GM12872 (cell line): Measurements from ENCODE around the gene GALNT9.

Source experiments
- TF ChIP-seq, protein P1 (sequence below): IDR thresholded peaks from 3 replicates; pipeline ENCODE4 v1.5.1; 2011; ENCODE audit warnings: low read depth, mild to moderate bottlenecking, low read length, moderate library complexity; ENCODE audit not compliant: insufficient read depth

GALNT9 gene

DNA sequence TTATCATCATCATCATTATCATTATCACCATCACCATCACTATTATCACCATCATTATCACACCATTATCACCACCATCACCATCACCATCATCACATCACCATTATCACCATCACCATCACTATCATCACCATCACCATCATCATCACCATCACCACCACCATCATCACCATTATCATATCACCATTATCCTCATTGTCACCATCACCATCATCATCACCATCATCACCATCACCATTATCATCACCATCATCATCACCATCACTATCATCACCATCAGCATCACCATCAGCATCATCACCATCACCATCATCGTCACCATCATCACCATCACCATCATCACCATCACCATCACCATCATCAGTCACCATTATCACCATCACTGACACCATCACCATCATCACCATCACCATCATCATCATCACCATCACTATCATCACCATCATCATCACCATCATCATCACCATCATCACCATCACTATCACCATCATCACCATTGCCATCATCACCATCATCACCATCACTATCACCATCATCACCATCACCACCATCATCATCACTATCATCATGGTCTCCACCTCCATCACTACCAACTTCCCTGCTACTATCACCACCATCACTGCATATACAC, 20.2 kb upstream of the GALNT9 start:
- TF ChIP-seq, protein P1, sequence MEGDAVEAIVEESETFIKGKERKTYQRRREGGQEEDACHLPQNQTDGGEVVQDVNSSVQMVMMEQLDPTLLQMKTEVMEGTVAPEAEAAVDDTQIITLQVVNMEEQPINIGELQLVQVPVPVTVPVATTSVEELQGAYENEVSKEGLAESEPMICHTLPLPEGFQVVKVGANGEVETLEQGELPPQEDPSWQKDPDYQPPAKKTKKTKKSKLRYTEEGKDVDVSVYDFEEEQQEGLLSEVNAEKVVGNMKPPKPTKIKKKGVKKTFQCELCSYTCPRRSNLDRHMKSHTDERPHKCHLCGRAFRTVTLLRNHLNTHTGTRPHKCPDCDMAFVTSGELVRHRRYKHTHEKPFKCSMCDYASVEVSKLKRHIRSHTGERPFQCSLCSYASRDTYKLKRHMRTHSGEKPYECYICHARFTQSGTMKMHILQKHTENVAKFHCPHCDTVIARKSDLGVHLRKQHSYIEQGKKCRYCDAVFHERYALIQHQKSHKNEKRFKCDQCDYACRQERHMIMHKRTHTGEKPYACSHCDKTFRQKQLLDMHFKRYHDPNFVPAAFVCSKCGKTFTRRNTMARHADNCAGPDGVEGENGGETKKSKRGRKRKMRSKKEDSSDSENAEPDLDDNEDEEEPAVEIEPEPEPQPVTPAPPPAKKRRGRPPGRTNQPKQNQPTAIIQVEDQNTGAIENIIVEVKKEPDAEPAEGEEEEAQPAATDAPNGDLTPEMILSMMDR, result no peak

DNA sequence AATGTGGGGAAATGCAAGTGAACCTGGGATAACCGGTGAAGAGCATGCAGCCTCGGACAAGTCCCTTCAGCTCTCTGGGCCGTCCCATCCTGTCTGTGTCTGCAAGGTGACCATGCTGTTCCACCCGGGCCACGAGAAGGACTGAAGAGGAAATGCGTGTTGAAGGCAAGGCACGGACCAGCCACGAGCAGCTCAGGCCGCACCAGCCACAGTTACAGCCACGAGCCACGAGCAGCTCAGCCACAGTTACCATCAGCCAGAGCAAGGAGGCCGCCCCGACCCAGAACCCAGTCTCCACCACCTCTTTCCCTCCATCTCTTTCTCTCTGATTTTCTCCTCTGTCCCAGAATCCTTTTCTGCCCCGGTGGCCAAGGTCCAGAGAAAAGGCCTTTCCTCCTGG, 18.8 kb upstream of the GALNT9 start:
- TF ChIP-seq, protein P1, result no peak

DNA sequence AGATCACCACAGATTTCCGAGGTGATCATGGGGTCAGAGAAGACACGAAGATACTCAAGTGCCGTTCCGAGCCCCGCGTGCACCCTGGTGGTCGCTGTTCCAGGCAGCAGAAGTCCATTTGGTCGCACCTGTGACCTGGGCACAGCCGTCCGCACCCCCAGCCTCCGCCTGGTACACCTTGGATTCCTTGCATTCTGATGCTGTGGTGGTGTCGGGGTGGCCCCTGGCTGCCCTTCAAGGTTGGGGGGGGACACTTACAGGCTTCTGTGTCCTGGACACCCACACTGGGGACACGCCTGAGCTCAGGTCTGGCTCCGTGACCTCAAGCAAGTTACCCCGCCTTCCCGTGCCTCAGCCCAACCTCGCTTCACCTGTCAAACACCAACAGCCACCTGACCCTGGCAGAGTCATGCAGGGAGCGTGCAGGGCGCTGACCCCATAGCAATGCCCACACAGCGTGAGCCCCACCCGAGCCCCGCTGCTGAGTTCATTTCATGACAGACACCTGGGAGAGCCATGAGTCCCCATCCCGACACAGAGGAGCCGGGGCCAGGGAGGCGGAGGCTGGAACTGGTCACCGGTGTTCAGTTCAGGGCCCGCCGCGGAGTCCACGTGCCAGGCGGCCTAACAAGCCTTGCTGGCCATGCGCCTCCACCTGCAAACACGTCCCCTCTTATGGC, 17.9 kb upstream of the GALNT9 start:
- TF ChIP-seq, protein P1, result no peak

DNA sequence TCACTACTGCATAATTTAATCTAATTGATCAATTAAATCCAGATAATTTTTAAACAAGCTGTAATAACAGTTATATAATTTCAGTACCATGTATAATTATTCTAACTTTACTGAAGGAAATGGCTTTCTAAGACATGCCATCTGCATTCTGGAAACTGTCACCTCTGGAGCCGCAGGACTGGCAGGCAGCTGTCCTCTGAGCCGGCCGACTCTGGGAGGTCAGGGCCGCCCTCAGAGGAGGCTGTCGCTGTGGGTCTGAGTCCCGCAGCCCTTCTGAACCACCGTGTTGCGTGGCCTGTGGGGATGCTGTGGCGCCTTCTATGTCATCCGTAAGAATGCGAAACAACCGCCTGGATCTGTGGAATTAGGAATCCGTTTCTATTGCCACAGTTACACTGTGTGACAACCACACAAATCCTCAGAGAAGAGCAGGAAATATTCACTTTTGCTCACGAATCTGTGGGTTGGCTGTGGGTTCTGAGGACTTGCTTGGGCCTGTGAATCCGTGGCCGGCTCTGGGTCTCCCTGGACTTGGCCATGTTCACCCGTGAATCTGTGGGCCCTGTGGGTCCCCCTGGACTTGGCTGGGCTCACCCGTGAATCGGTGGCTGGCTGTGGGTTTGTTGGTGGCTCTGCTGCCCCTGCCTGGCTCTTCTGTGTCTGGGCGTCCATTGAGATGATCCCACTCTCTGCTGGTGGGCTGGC, 17.2 kb upstream of the GALNT9 start:
- TF ChIP-seq, protein P1, result no peak

DNA sequence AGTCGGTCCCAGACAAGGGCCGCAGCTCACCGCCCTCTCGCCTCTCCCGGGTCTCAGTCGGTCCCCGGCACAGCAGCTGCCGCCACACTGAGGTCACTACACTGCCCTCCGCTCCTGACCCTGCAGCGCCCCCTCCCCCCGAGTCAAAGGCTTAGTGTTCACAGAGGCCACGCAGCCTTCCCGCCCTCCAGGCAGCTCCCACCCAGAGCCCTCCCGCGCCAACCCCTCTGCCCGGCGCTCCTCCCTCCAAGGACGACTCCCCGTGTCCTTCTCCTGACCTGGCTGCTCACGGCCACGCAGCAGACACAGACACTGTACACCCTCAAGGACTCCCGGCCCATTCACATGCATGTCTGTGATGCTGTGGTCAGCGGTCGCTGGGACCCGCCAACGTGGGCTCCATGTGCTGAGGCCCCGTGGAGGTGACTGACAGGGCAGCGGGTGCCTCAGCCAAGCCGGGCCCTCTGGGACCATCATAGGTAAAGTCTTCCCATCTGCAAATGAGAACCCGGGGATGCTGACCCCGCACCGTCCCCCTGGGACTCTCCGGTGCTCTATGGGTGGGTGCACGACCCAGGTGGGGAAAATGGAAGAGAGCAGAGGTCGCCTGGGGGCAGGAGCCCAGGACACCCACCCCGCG, 16.3 kb upstream of the GALNT9 start:
- TF ChIP-seq, protein P1, result no peak

DNA sequence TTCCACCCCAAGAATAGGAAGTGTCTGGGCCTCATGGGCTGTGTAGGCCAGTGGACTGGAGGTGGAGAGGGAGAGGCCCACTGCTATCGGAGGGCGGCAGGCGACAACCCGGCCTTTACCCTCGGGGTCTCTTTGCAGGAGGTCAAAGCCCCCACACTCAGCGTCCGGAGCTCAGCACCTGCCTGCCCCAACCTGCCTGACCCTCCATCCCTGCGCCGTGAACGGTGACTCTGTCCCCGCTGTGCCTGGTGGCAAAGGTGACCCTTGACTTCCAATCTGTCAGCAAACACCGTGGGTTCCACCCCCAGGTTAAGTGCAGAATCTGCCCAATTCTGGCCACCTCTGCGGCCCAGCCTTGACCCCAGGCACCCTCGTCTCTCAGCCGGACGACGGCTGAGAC, 15.7 kb upstream of the GALNT9 start:
- TF ChIP-seq, protein P1, result no peak

DNA sequence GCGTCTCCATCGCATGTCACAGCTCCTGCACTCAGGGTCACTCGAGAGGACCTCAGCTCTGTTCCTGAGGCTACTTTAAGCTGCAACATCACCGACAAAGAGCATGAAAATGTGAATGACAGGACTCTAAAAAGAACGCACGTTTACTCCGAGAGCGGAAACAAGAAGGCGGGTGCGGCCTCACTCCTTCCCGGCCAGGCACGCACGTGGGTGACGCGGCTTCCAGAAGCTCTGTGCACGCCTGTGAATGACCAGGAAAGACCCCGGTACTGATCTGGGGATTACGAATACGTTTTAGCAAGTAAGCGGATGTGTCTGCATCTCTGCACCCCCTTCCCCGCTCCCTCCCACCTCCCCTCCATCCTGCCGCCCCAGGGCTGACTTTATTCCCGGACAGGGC, 15.2 kb upstream of the GALNT9 start:
- TF ChIP-seq, protein P1, result no peak
